Activated CD4-positive, alpha-beta T cell treated with anti-CD3 and anti-CD28 coated beads for 36 hours (primary cell): Measurements from ENCODE around the gene PLA2G4F. TPM values are rescaled to one million over a fixed set of nuclear protein-coding genes. Genes with fewer than 3 reads are reported as not detected.
A peak's percentile ranks its signal among the peaks of the same experiment; 100 is the strongest.

ENCODE experiments used
- ATAC-seq: fragments of 200-7000 bp; cut with Tn5 transposase; one replicate; pipeline ENCODE4 v1.10.0; 2021; ENCODE audit warnings: mild to moderate bottlenecking, moderate library complexity
- CTCF ChIA-PET: fragments of 350-600 bp; sonication (Branson Sonifier 250); formaldehyde crosslinking; loops from one replicate; lab custom pipeline; 2021; ENCODE audit warnings: antibody characterized with exemption; lab: Charles Lee
- POLR2A ChIA-PET: fragments of 350-600 bp; sonication (Branson Sonifier 250); formaldehyde crosslinking; loops from one replicate; lab custom pipeline; 2021; ENCODE audit warnings: antibody characterized with exemption, inconsistent platforms; lab: Charles Lee
- DNase-seq: peaks from one replicate; pipeline ENCODE4 v3.0.0-alpha.2; 2020
- H3K27ac Mint-ChIP-seq: one replicate; pipeline ENCODE4 v1.8.0; 2021; ENCODE audit warnings: mixed read lengths
- H3K27me3 Mint-ChIP-seq: one replicate; pipeline ENCODE4 v1.8.0; 2021; ENCODE audit warnings: mixed read lengths
- H3K36me3 Mint-ChIP-seq: one replicate; pipeline ENCODE4 v1.8.0; 2021; ENCODE audit warnings: low read depth, mixed read lengths
- H3K4me1 Mint-ChIP-seq: one replicate; pipeline ENCODE4 v1.8.0; 2021; ENCODE audit warnings: mixed read lengths
- H3K4me3 Mint-ChIP-seq: one replicate; pipeline ENCODE4 v1.8.0; 2021; ENCODE audit warnings: mild to moderate bottlenecking, moderate library complexity, mixed read lengths
- H3K9me3 Mint-ChIP-seq: one replicate; pipeline ENCODE4 v1.8.0; 2021; ENCODE audit warnings: low read depth, mixed read lengths
- intact Hi-C, 2 experiments: fragments of 100-400 bp; cut with DNase I in 1 of 2; cut with micrococcal nuclease in 1 of 2; formaldehyde crosslinking; loops; one replicate each; pipeline versions ENCODE4 v1.14.2 to v1.15.1; 2022 to 2024; cut with DNase I, micrococcal nuclease
- total RNA-seq, 2 experiments: library from RNA; stranded (reverse); gene quantifications; one replicate each; pipeline ENCODE4 v1.2.3, GENCODE V29; 2021

Gene PLA2G4F
- not detected for total RNA-seq

GRCh38 chr15:42156243-42156922 is at the start of gene PLA2G4F:
Gene PLA2G4F, minus strand, starts transcription at chr15:42156636. Its CDS starts 87 bp downstream, at chr15:42156549.
- peaks cover 13% of the 10 kb centered on the region for H3K36me3 Mint-ChIP-seq
- ChIA-PET POLR2A (no interaction called here), CTCF (interaction anchor here (0.8 kb wide), 1 partner anchor 39 kb away, joined by 3 read pairs; no protein-coding TSS in a partner anchor)
- ATAC-seq (no peak), DNase-seq (no peak)
- intact Hi-C loops = loop anchor here in 1 of 2 experiments (10.0 kb wide), 1 partner anchor 228 kb away; no protein-coding TSS in a partner anchor
- H3K27ac Mint-ChIP-seq = no peak within 1 kb of the TSS
- no peaks in the 10 kb centered on the region for H3K9me3 Mint-ChIP-seq
- no peaks in the 10 kb centered on the region for H3K4me1 Mint-ChIP-seq
- H3K4me3 Mint-ChIP-seq = no peak within 1 kb of the TSS
- no peaks in the 10 kb centered on the region for H3K27me3 Mint-ChIP-seq

- Mint-ChIP-seq H3K27ac (no peak overlapping the region), H3K36me3 (peaks cover 28% of the 10 kb centered on the region), H3K4me1 (peaks cover 42% of the 10 kb centered on the region), H3K27me3 (no peaks in the 10 kb centered on the region), H3K9me3 (no peaks in the 10 kb centered on the region), H3K4me3 (no peak overlapping the region)
- DNase-seq (no peak), ATAC-seq (no peak)
- ChIA-PET POLR2A (no interaction called here), CTCF (interaction anchor here (0.9 kb wide), 1 partner anchor 1185 kb away, joined by 3 read pairs; no protein-coding TSS in a partner anchor)
- intact Hi-C loops = no loop called here
These were observed 47.5 kb upstream of the PLA2G4F start for GRCh38 chr15:42203891-42204290.

- Mint-ChIP-seq H3K4me3 (no peak overlapping the region), H3K4me1 (peaks cover 38% of the 10 kb centered on the region), H3K9me3 (no peaks in the 10 kb centered on the region), H3K27me3 (no peaks in the 10 kb centered on the region), H3K36me3 (peaks cover 31% of the 10 kb centered on the region), H3K27ac (no peak overlapping the region)
- ATAC-seq = no peak
- ChIA-PET CTCF (interaction anchor here (0.7 kb wide), 1 partner anchor 64 kb away, joined by 3 read pairs; no protein-coding TSS in a partner anchor), POLR2A (no interaction called here)
- intact Hi-C loops = no loop called here
- no peak for DNase-seq
These were observed 46.2 kb upstream of the PLA2G4F start for GRCh38 chr15:42202653-42203052.

- intact Hi-C loops = no loop called here
- ATAC-seq = no peak
- Mint-ChIP-seq H3K27ac (no peak overlapping the region), H3K9me3 (no peaks in the 10 kb centered on the region), H3K27me3 (no peaks in the 10 kb centered on the region), H3K4me3 (no peak overlapping the region), H3K36me3 (peaks cover 34% of the 10 kb centered on the region), H3K4me1 (peaks cover 29% of the 10 kb centered on the region)
- POLR2A ChIA-PET = no interaction called here
- CTCF ChIA-PET = no interaction called here
- no peak for DNase-seq
These were observed 45.4 kb upstream of the PLA2G4F start for GRCh38 chr15:42201801-42202200.

- no peak for DNase-seq
- Mint-ChIP-seq H3K27ac (no peak overlapping the region), H3K4me3 (no peak overlapping the region), H3K36me3 (peaks cover 47% of the 10 kb centered on the region), H3K27me3 (no peaks in the 10 kb centered on the region), H3K9me3 (no peaks in the 10 kb centered on the region), H3K4me1 (peaks cover 28% of the 10 kb centered on the region)
- POLR2A ChIA-PET = no interaction called here
- no peak for ATAC-seq
- CTCF ChIA-PET = interaction anchor here (0.7 to 1.6 kb wide), 4 partner anchors 12 to 163 kb away, joined by 3 to 4 read pairs (median 4); no protein-coding TSS in a partner anchor
- intact Hi-C loops = no loop called here
These were observed 42.7 kb upstream of the PLA2G4F start for GRCh38 chr15:42199126-42199525.

GRCh38 chr15:42198516-42198915 is 42.1 kb upstream of the PLA2G4F start:
- POLR2A ChIA-PET = no interaction called here
- intact Hi-C loops = no loop called here
- peaks cover 42% of the 10 kb centered on the region for H3K36me3 Mint-ChIP-seq
- DNase-seq (no peak), ATAC-seq (no peak)
- no peaks in the 10 kb centered on the region for H3K27me3 Mint-ChIP-seq
- no peak overlapping the region for H3K4me3 Mint-ChIP-seq
- CTCF ChIA-PET = interaction anchor here (1.1 kb wide), 1 partner anchor 68 kb away, joined by 3 read pairs; no protein-coding TSS in a partner anchor
- peaks cover 30% of the 10 kb centered on the region for H3K4me1 Mint-ChIP-seq
- no peaks in the 10 kb centered on the region for H3K9me3 Mint-ChIP-seq
- H3K27ac Mint-ChIP-seq = no peak overlapping the region

GRCh38 chr15:42194513-42194912 is 38.1 kb upstream of the PLA2G4F start:
- Mint-ChIP-seq H3K36me3 (peaks cover 49% of the 10 kb centered on the region), H3K27me3 (no peaks in the 10 kb centered on the region), H3K9me3 (no peaks in the 10 kb centered on the region), H3K4me3 (no peak overlapping the region), H3K4me1 (peaks cover 55% of the 10 kb centered on the region), H3K27ac (peak overlapping the region; percentile 93)
- peak; percentile 37 for DNase-seq
- ATAC-seq = peak; percentile 24
- ChIA-PET POLR2A (no interaction called here), CTCF (no interaction called here)
- intact Hi-C loops = loop anchor here (5.0 kb wide), 4 partner anchors 78 to 728 kb away; partner anchors contain the start of genes GANC (in 1 of the 2), ITPKA (in 1 of the 2), TMEM87A (in 1 of the 2) and TTBK2 (in 1 of the 2)

- no peak for DNase-seq
- H3K4me3 Mint-ChIP-seq = peak overlapping the region; percentile 45
- ChIA-PET CTCF (interaction anchor here (0.5 to 1.2 kb wide), 3 partner anchors 14 to 317 kb away, joined by 3 to 5 read pairs (median 3); no protein-coding TSS in a partner anchor), POLR2A (no interaction called here)
- peaks cover 52% of the 10 kb centered on the region for H3K36me3 Mint-ChIP-seq
- H3K27ac Mint-ChIP-seq = peak overlapping the region; percentile 93
- H3K4me1 Mint-ChIP-seq = peaks cover 62% of the 10 kb centered on the region
- peak; percentile 67 for ATAC-seq
- H3K27me3 Mint-ChIP-seq = no peaks in the 10 kb centered on the region
- no peaks in the 10 kb centered on the region for H3K9me3 Mint-ChIP-seq
- intact Hi-C loops = loop anchor here (1.0 to 5.0 kb wide), 10 partner anchors 15 to 729 kb away; partner anchors contain the start of genes GANC (in 2 of the 2), TMEM87A (in 2 of the 2), VPS39 (in 2 of the 2) and EHD4 (in 1 of the 2)
These were observed 36.9 kb upstream of the PLA2G4F start for GRCh38 chr15:42193383-42193782.

- H3K4me1 Mint-ChIP-seq = peaks cover 62% of the 10 kb centered on the region
- H3K4me3 Mint-ChIP-seq = no peak overlapping the region
- peaks cover 55% of the 10 kb centered on the region for H3K36me3 Mint-ChIP-seq
- CTCF ChIA-PET = interaction anchor here (0.6 to 1.0 kb wide), 2 partner anchors 8 to 823 kb away, joined by 3 to 4 read pairs; no protein-coding TSS in a partner anchor
- no peaks in the 10 kb centered on the region for H3K9me3 Mint-ChIP-seq
- H3K27ac Mint-ChIP-seq = peak overlapping the region; percentile 79
- no peaks in the 10 kb centered on the region for H3K27me3 Mint-ChIP-seq
- intact Hi-C loops = loop anchor here (2.0 to 5.0 kb wide), 8 partner anchors 17 to 731 kb away; partner anchors contain the start of genes EHD4 (in 1 of the 2), GANC (in 1 of the 2), ITPKA (in 1 of the 2) and TMEM87A (in 1 of the 2)
- POLR2A ChIA-PET = no interaction called here
- DNase-seq (no peak), ATAC-seq (peak; percentile 43)
These were observed 35.3 kb upstream of the PLA2G4F start for GRCh38 chr15:42191610-42192346.

GRCh38 chr15:42190370-42190769 is 33.9 kb upstream of the PLA2G4F start:
- Mint-ChIP-seq H3K4me3 (no peak overlapping the region), H3K4me1 (peaks cover 57% of the 10 kb centered on the region)
- POLR2A ChIA-PET = no interaction called here

GRCh38 chr15:42185801-42186200 is 29.4 kb upstream of the PLA2G4F start:
- no peak overlapping the region for H3K27ac Mint-ChIP-seq
- DNase-seq = no peak
- intact Hi-C loops = no loop called here
- H3K4me1 Mint-ChIP-seq = peaks cover 27% of the 10 kb centered on the region
- H3K9me3 Mint-ChIP-seq = no peaks in the 10 kb centered on the region
- ATAC-seq = no peak
- no peak overlapping the region for H3K4me3 Mint-ChIP-seq
- POLR2A ChIA-PET = no interaction called here
- CTCF ChIA-PET = no interaction called here
- H3K36me3 Mint-ChIP-seq = peaks cover 61% of the 10 kb centered on the region
- no peaks in the 10 kb centered on the region for H3K27me3 Mint-ChIP-seq

More at GRCh38 chr15:42190370-42190769, 33.9 kb upstream of the PLA2G4F start:
- H3K9me3 Mint-ChIP-seq = no peaks in the 10 kb centered on the region
- intact Hi-C loops = loop anchor here (5.0 kb wide), 4 partner anchors 82 to 732 kb away; partner anchors contain the start of genes GANC (in 1 of the 2), ITPKA (in 1 of the 2), TMEM87A (in 1 of the 2) and TTBK2 (in 1 of the 2)
- peaks cover 52% of the 10 kb centered on the region for H3K36me3 Mint-ChIP-seq
- H3K27me3 Mint-ChIP-seq = no peaks in the 10 kb centered on the region
- ATAC-seq (no peak), DNase-seq (no peak)
- peak overlapping the region; percentile 59 for H3K27ac Mint-ChIP-seq
- CTCF ChIA-PET = interaction anchor here (0.6 to 1.2 kb wide), 2 partner anchors 194 to 253 kb away, joined by 3 to 4 read pairs; no protein-coding TSS in a partner anchor
